Upper lobe of left lung (tissue), 6 donors: ENCODE results near the gene PIGO. TPM values are rescaled to one million over a fixed set of nuclear protein-coding genes. Genes with fewer than 3 reads are reported as not detected.

Source experiments
- ATAC-seq, 2 donors: fragments of 200-7000 bp; cut with Tn5 transposase; one replicate each; pipeline ENCODE4 v1.9.1; 2022; ENCODE audit warnings: mild to moderate bottlenecking in 2 of 2, moderate library complexity in 2 of 2; ENCODE audit not compliant: low FRiP score in 2 of 2
- DNase-seq, 2 donors: peaks; one replicate each; pipeline ENCODE4 v3.0.0-alpha.2; 2019 to 2020
- H3K27ac ChIP-seq, 4 donors: fragments of 200-600 bp; sonication (generic); one replicate each; pipeline ENCODE4 v1.5.1; 2016 to 2019
- H3K27me3 ChIP-seq, 4 donors: fragments of 200-600 bp; sonication (generic); one replicate each; pipeline ENCODE4 v1.5.1; 2017 to 2019
- H3K36me3 ChIP-seq, 4 donors: fragments of 200-600 bp; sonication (generic); one replicate each; pipeline ENCODE4 v1.5.1; 2016 to 2019
- H3K4me1 ChIP-seq, 4 donors: fragments of 200-600 bp; sonication (generic); one replicate each; pipeline ENCODE4 v1.5.1; 2018 to 2019
- H3K4me3 ChIP-seq, 4 donors: fragments of 200-600 bp; sonication (generic); one replicate each; pipeline ENCODE4 v1.5.1; 2017 to 2019; ENCODE audit warnings: mild to moderate bottlenecking in 2 of 4, moderate library complexity in 1 of 4
- H3K9me3 ChIP-seq, 4 donors: fragments of 200-600 bp; sonication (generic); one replicate each; pipeline ENCODE4 v1.5.1; 2018 to 2019
- CTCF ChIP-seq, 6 experiments: fragments of 450-650 bp in 4 of 6; fragments of 200-600 bp in 2 of 6; sonication (generic) in 2 of 6; IDR thresholded peaks; one replicate each; pipeline ENCODE4 v1.5.1; 2016 to 2019; ENCODE audit warnings: antibody characterized with exemption in 6 of 6
- EP300 ChIP-seq, 4 donors: sonication (generic); formaldehyde crosslinking; IDR thresholded peaks; one replicate each; pipeline ENCODE4 v1.5.1; 2017; ENCODE audit warnings: antibody characterized with exemption in 4 of 4, control low read depth in 2 of 4
- POLR2A ChIP-seq, 4 donors: fragments of 450-650 bp; IDR thresholded peaks; one replicate each; pipeline ENCODE4 v1.5.1; 2016 to 2017; ENCODE audit warnings: antibody characterized with exemption in 4 of 4, mild to moderate bottlenecking in 2 of 4
- POLR2AphosphoS5 ChIP-seq, 2 donors: sonication (generic); formaldehyde crosslinking; IDR thresholded peaks; one replicate each; pipeline ENCODE4 v1.5.1; 2017; ENCODE audit warnings: antibody characterized with exemption in 2 of 2
- WGBS, 2 donors: methylation state at CpG; one replicate each; pipeline ENCODE4 v1.1.5; 2017 to 2018; 5-methylcytosine and 5-hydroxymethylcytosine counted together
- total RNA-seq, 6 donors: library from RNA; depleted of rRNA in 4 of 6; stranded (reverse); fragments of >200 nt in 4 of 6; gene quantifications; one replicate each; pipeline versions ENCODE4 v1.1.0 to v1.2.1, GENCODE V29; 2016 to 2021
- donor health status: DM: no; HTN: no; CAD: no; lungs with moderate emphysema.
- donor health status: DM: no; HTN: yes; CAD: no; lungs with severe emphysema.

Gene PIGO
- total RNA-seq, 6 donors from 2014 or later = 11.5 to 29.0 (median 19.1) TPM

- ATAC-seq (no peak), DNase-seq (no peak)
- Histone ChIP-seq H3K9me3 (no peaks in the 10 kb centered on the region), H3K27ac (no peak overlapping the region), H3K4me1 (peaks cover 26 to 44% (median 28%) of the 10 kb centered on the region in 4 donors), H3K36me3 (peaks cover 0 to 11% (median 4%) of the 10 kb centered on the region in 4 donors), H3K4me3 (no peak overlapping the region), H3K27me3 (no peaks in the 10 kb centered on the region)
- 95 to 98% methylated on average over 5 to 6 of the region's 6 CpGs for WGBS, 2 donors
- no peak for TF ChIP-seq EP300 (IDR thresholded peaks at IDR 0.05)
- TF ChIP-seq POLR2A (IDR thresholded peaks at IDR 0.05) = no peak
- no peak for TF ChIP-seq POLR2AphosphoS5 (IDR thresholded peaks at IDR 0.05)
- no peak for TF ChIP-seq CTCF (IDR thresholded peaks at IDR 0.05)
Observed at GRCh38 chr9:35074141-35074540, 22.2 kb downstream of the PIGO start.

- no peak for ATAC-seq
- WGBS, 2 donors = 83 to 86% methylated on average over 2 of the region's 2 CpGs
- Histone ChIP-seq H3K36me3 (peaks cover 0 to 13% (median 4%) of the 10 kb centered on the region in 4 donors), H3K27me3 (no peaks in the 10 kb centered on the region), H3K27ac (peak overlapping the region; percentile 99 to 100 (median 100)), H3K4me1 (peaks cover 30 to 40% (median 31%) of the 10 kb centered on the region in 4 donors), H3K4me3 (no peak overlapping the region), H3K9me3 (no peaks in the 10 kb centered on the region)
- TF ChIP-seq POLR2AphosphoS5 (IDR thresholded peaks at IDR 0.05) (no peak), POLR2A (IDR thresholded peaks at IDR 0.05) (no peak), EP300 (IDR thresholded peaks at IDR 0.05) (no peak), CTCF (IDR thresholded peaks at IDR 0.05) (no peak)
- DNase-seq = no peak
Observed at GRCh38 chr9:35073279-35073612, 23.1 kb downstream of the PIGO start.

- ATAC-seq (peak; percentile 97), DNase-seq (peak; percentile 97 to 98)
- peak within 1 kb of the TSS; percentile 80 to 99 (median 89) for H3K4me3 ChIP-seq
- H3K4me1 ChIP-seq = peaks cover 31 to 39% (median 36%) of the 10 kb centered on the region in 4 donors
- peak within 1 kb of the TSS; percentile 99 to 100 (median 100) for H3K27ac ChIP-seq
- peaks cover 4 to 19% (median 7%) of the 10 kb centered on the region in 4 donors for H3K36me3 ChIP-seq
- no peaks in the 10 kb centered on the region for H3K9me3 ChIP-seq
- no peaks in the 10 kb centered on the region for H3K27me3 ChIP-seq
- TF ChIP-seq EP300 (IDR thresholded peaks at IDR 0.05) (peak in 1 of 4 donors; percentile 45), POLR2A (IDR thresholded peaks at IDR 0.05) (peak; percentile 36 to 96 (median 89)), POLR2AphosphoS5 (IDR thresholded peaks at IDR 0.05) (peak; percentile 90 to 93), CTCF (IDR thresholded peaks at IDR 0.05) (peak in 1 of 6 experiments; percentile 17)
- WGBS, 2 donors = 6 to 8% methylated on average over 31 to 41 of the region's 54 CpGs
Observed at GRCh38 chr9:35072461-35073278, 23.7 kb downstream of the PIGO start, which contains the start of gene VCP. Gene VCP, minus strand, starts transcription at chr9:35072625. Its CDS starts 272 bp downstream, at chr9:35072353.

GRCh38 chr9:35071814-35072460 lies 24.5 kb downstream of the PIGO start:
- WGBS, 2 donors = 0 to 2% methylated on average over 15 to 18 of the region's 79 CpGs
- Histone ChIP-seq H3K27me3 (no peaks in the 10 kb centered on the region), H3K4me1 (peaks cover 31 to 45% (median 37%) of the 10 kb centered on the region in 4 donors), H3K4me3 (peak overlapping the region; percentile 80 to 99 (median 89)), H3K36me3 (peaks cover 10 to 26% (median 14%) of the 10 kb centered on the region in 4 donors), H3K27ac (peak overlapping the region; percentile 99 to 100 (median 100)), H3K9me3 (no peaks in the 10 kb centered on the region)
- no peak for TF ChIP-seq EP300 (IDR thresholded peaks at IDR 0.05)
- TF ChIP-seq CTCF (IDR thresholded peaks at IDR 0.05) = peak in 4 of 6 experiments; percentile 41 to 60 (median 53)
- peak; percentile 42 to 52 for TF ChIP-seq POLR2AphosphoS5 (IDR thresholded peaks at IDR 0.05)
- peak; percentile 96 for DNase-seq
- ATAC-seq = peak; percentile 90 to 93
